Cardiac fibroblast (primary cell): ENCODE measurements around the gene SLC10A3.
A peak's percentile ranks its signal among the peaks of the same experiment; 100 is the strongest.

Source experiments
- DNase-seq, 2 donors: peaks; one replicate each; pipeline versions ENCODE4 v3.0.0 to v3.0.0-alpha.2; 2010; ENCODE audit warnings: low read depth in 2 of 2
- H3K4me3 ChIP-seq, 2 donors: replicated peaks in 1 of 2; 1 replicate in 1 of 2; 2 replicates in 1 of 2; pipeline ENCODE4 v1.5.1; 2011; ENCODE audit warnings: low read depth in 2 of 2, low read length in 2 of 2, mild to moderate bottlenecking in 2 of 2, moderate library complexity in 1 of 2
- CTCF ChIP-seq: IDR thresholded peaks from one replicate; pipeline ENCODE4 v1.5.1; 2011; ENCODE audit warnings: low read depth, mild to moderate bottlenecking, low read length, inconsistent platforms

Gene SLC10A3

GRCh38 chrX:154487518-154488290 lies 2.7 kb downstream of the SLC10A3 start:
- no peak for DNase-seq
- no peak overlapping the region for H3K4me3 ChIP-seq
- no peak for TF ChIP-seq CTCF

GRCh38 chrX:154486396-154487207 lies 3.8 kb downstream of the SLC10A3 start, which contains the start of gene UBL4A:
Gene UBL4A, minus strand, starts transcription at chrX:154486615. Its CDS starts 31 bp downstream, at chrX:154486584.
- DNase-seq, result peak; percentile 36 to 67
- no peak for TF ChIP-seq CTCF
- H3K4me3 ChIP-seq, result peak within 1 kb of the TSS; percentile 60 to 64

- peak in 1 of 2 donors; percentile 7 for DNase-seq
- H3K4me3 ChIP-seq, result peak overlapping the region; percentile 60 to 64
- TF ChIP-seq CTCF, result no peak
Measured at GRCh38 chrX:154486052-154486395, 4.4 kb downstream of the SLC10A3 start.

- TF ChIP-seq CTCF, result no peak
- DNase-seq, result peak in 1 of 2 donors; percentile 5
- peak overlapping the region; percentile 34 to 64 for H3K4me3 ChIP-seq
Measured at GRCh38 chrX:154485150-154486051, 5.0 kb downstream of the SLC10A3 start.

GRCh38 chrX:154484255-154485149 lies 5.9 kb downstream of the SLC10A3 start:
- no peak overlapping the region for H3K4me3 ChIP-seq
- DNase-seq, result peak in 1 of 2 donors; percentile 10
- no peak for TF ChIP-seq CTCF
